GM12891 (cell line): ENCODE results near the gene HNRNPA3.
A peak's percentile ranks its signal among the peaks of the same experiment; 100 is the strongest.

Source experiments
- POLR2A ChIP-seq: IDR thresholded peaks from 2 replicates; pipeline ENCODE4 v1.6.1; 2011; ENCODE audit warnings: low read depth, low read length, control low read depth
- POLR2AphosphoS5 ChIP-seq: IDR thresholded peaks from 2 replicates; pipeline ENCODE4 v1.6.1; 2011; ENCODE audit warnings: low read depth, low read length, control low read depth
- TAF1 ChIP-seq: IDR thresholded peaks from 2 replicates; pipeline ENCODE4 v1.6.1; 2011; ENCODE audit warnings: low read depth, low read length, control low read depth

DNA sequence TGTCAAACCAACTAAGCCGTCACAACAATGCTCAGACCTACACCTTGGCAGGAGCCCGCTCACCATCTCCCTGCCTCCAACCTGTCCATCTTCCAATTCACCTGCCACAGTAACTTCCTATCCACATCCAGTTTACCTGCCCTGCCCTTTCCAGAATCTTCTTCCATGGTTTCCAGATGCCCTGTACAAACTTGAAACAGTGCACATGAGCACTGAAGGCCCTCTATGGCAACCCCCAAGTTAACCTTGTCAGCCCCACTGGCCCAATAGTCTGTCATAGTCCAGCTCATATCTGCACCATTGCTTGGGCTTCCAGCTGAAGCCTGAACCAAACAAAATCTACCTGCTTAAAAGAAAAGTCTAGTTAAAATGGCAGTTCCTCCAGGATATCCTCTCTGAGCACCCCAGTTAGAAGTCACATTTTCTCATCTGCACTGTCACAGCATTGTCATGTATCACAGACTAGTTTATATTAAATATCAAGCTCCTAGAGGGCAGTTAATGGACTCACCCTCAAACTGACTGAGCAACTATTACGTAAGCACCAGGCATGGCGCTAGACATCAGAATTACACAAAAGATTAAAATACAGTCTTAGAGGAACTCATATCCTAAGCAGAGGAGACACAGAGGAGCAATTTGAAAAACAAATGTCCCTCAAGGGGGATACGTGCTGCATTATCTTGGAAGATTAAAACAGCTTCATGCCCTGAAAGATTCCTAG, 40.4 kb downstream of the HNRNPA3 start:
- TF ChIP-seq POLR2A (peak; percentile 7; the same call in 1 of the 2 replicates), POLR2AphosphoS5 (no peak), TAF1 (no peak)
